Osteocyte (in vitro differentiated cells): ENCODE results near the gene PORCN. TPM values are rescaled to one million over a fixed set of nuclear protein-coding genes. Genes with fewer than 3 reads are reported as not detected.

ENCODE experiments used
- DNase-seq: peaks from one replicate; pipeline ENCODE4 v3.0.0; 2021; ENCODE audit warnings: mixed read lengths; ENCODE audit not compliant: unreplicated experiment; ENCODE audit errors: extremely low spot score
- H3K27ac Mint-ChIP-seq: one replicate; pipeline ENCODE4 v1.8.0; 2021; ENCODE audit warnings: mild to moderate bottlenecking, mixed read lengths; ENCODE audit not compliant: unreplicated experiment
- H3K27me3 Mint-ChIP-seq: one replicate; pipeline ENCODE4 v1.8.0; 2021; ENCODE audit warnings: mixed read lengths; ENCODE audit not compliant: unreplicated experiment
- H3K36me3 Mint-ChIP-seq: one replicate; pipeline ENCODE4 v1.8.0; 2021; ENCODE audit warnings: mixed read lengths; ENCODE audit not compliant: unreplicated experiment
- H3K4me1 Mint-ChIP-seq: one replicate; pipeline ENCODE4 v1.8.0; 2021; ENCODE audit warnings: mixed read lengths; ENCODE audit not compliant: unreplicated experiment
- H3K4me3 Mint-ChIP-seq: one replicate; pipeline ENCODE4 v1.8.0; 2021; ENCODE audit warnings: mild to moderate bottlenecking, moderate library complexity, mixed read lengths; ENCODE audit not compliant: unreplicated experiment
- H3K9me3 Mint-ChIP-seq: one replicate; pipeline ENCODE4 v1.8.0; 2021; ENCODE audit warnings: mixed read lengths; ENCODE audit not compliant: unreplicated experiment
- CTCF ChIP-seq: fragments of 200-600 bp; sonication (generic); IDR thresholded peaks from 2 replicates; pipeline ENCODE4 v1.5.0; 2021; ENCODE audit warnings: antibody characterized with exemption, mild to moderate bottlenecking, moderate library complexity
- total RNA-seq: library from RNA; stranded (reverse); gene quantifications from 2 replicates; pipeline ENCODE4 v1.2.1, GENCODE V29; 2021

Gene PORCN
- total RNA-seq, 1 donor from 2014 or later, result 20.2 TPM

- Mint-ChIP-seq H3K4me1 (peaks cover 10% of the 10 kb centered on the region), H3K27ac (peak overlapping the region; percentile 56), H3K4me3 (no peak overlapping the region), H3K27me3 (no peaks in the 10 kb centered on the region), H3K9me3 (peaks cover 5% of the 10 kb centered on the region), H3K36me3 (no peaks in the 10 kb centered on the region)
- DNase-seq, result no peak
- TF ChIP-seq CTCF, result no peak
Observed at GRCh38 chrX:48465336-48465933, 43.4 kb upstream of the PORCN start.

GRCh38 chrX:48466696-48467095 is 42.1 kb upstream of the PORCN start:
- Mint-ChIP-seq H3K9me3 (peaks cover 5% of the 10 kb centered on the region), H3K27ac (no peak overlapping the region), H3K36me3 (no peaks in the 10 kb centered on the region), H3K27me3 (no peaks in the 10 kb centered on the region), H3K4me3 (no peak overlapping the region), H3K4me1 (peaks cover 10% of the 10 kb centered on the region)
- no peak for TF ChIP-seq CTCF
- DNase-seq, result no peak

- H3K4me3 Mint-ChIP-seq, result no peak overlapping the region
- H3K27ac Mint-ChIP-seq, result no peak overlapping the region
- peaks cover 10% of the 10 kb centered on the region for H3K4me1 Mint-ChIP-seq
Observed at GRCh38 chrX:48467281-48467761, 41.5 kb upstream of the PORCN start.

GRCh38 chrX:48468247-48468671 is 40.5 kb upstream of the PORCN start:
- no peaks in the 10 kb centered on the region for H3K27me3 Mint-ChIP-seq
- H3K27ac Mint-ChIP-seq, result no peak overlapping the region
- H3K9me3 Mint-ChIP-seq, result peaks cover 5% of the 10 kb centered on the region
- TF ChIP-seq CTCF, result no peak
- H3K4me1 Mint-ChIP-seq, result peaks cover 18% of the 10 kb centered on the region
- no peak overlapping the region for H3K4me3 Mint-ChIP-seq
- no peak for DNase-seq
- no peaks in the 10 kb centered on the region for H3K36me3 Mint-ChIP-seq

More at GRCh38 chrX:48467281-48467761, 41.5 kb upstream of the PORCN start:
- TF ChIP-seq CTCF, result no peak
- Mint-ChIP-seq H3K27me3 (no peaks in the 10 kb centered on the region), H3K9me3 (peaks cover 5% of the 10 kb centered on the region), H3K36me3 (no peaks in the 10 kb centered on the region)
- no peak for DNase-seq

GRCh38 chrX:48468693-48469691 is 39.8 kb upstream of the PORCN start:
- Mint-ChIP-seq H3K27ac (no peak overlapping the region), H3K4me3 (no peak overlapping the region), H3K4me1 (peaks cover 25% of the 10 kb centered on the region), H3K27me3 (no peaks in the 10 kb centered on the region), H3K36me3 (no peaks in the 10 kb centered on the region), H3K9me3 (peaks cover 3% of the 10 kb centered on the region)
- no peak for TF ChIP-seq CTCF
- no peak for DNase-seq
